ENCODE data around the gene ZNF331. TPM values are rescaled to one million over a fixed set of nuclear protein-coding genes. Genes with fewer than 3 reads are reported as not detected.

Gene ZNF331
- total RNA-seq, 1 experiment from 2014 or later = 56.7 TPM

GRCh38 chr19:53621885-53622740 lies 84.2 kb downstream of the ZNF331 start (continued):
- TF ChIP-seq ZSCAN18 (CRISPR knock-in tag; IDR thresholded peaks at IDR 0.05) = no peak
- no peak for TF ChIP-seq TEAD1 (CRISPR knock-in tag; IDR thresholded peaks at IDR 0.05)
- no peak for TF ChIP-seq SOX15 (CRISPR knock-in tag; IDR thresholded peaks at IDR 0.05)

- Mint-ChIP-seq H3K4me3 (no peak overlapping the region), H3K9me3 (no peaks in the 10 kb centered on the region), H3K36me3 (no peaks in the 10 kb centered on the region), H3K27ac (no peak overlapping the region), H3K4me1 (peaks cover 12% of the 10 kb centered on the region), H3K27me3 (ENCODE audit: low read depth) (no peaks in the 10 kb centered on the region)
- POLR2A ChIA-PET = no interaction called here
- CTCF ChIA-PET = interaction anchor here (1.2 to 1.6 kb wide), 3 partner anchors 31 to 35 kb away, joined by 3 to 5 read pairs (median 5); no protein-coding TSS in a partner anchor
- DNase-seq (ENCODE audit: low spot score) = no peak
- ATAC-seq = no peak
- no peak for TF ChIP-seq E2F5 (CRISPR knock-in tag; IDR thresholded peaks at IDR 0.05)
- TF ChIP-seq ZNF121 (CRISPR knock-in tag; IDR thresholded peaks at IDR 0.05) = 0 out of 2 replicates have a peak, but pooled peaks have one; percentile 22
Measured at GRCh38 chr19:53624771-53625545, 87.0 kb downstream of the ZNF331 start.

- Mint-ChIP-seq H3K9me3 (no peaks in the 10 kb centered on the region), H3K36me3 (no peaks in the 10 kb centered on the region), H3K27me3 (ENCODE audit: low read depth) (no peaks in the 10 kb centered on the region), H3K4me3 (no peak overlapping the region), H3K27ac (no peak overlapping the region; the same call in 1 of the 2 replicates), H3K4me1 (peaks cover 10% of the 10 kb centered on the region)
- ATAC-seq (no peak), DNase-seq (ENCODE audit: low spot score) (no peak)
- ChIA-PET CTCF (interaction anchor here (1.0 kb wide), 1 partner anchor 112 kb away, joined by 6 read pairs; no protein-coding TSS in a partner anchor), POLR2A (no interaction called here)
- TF ChIP-seq SMAD3 (CRISPR knock-in tag; IDR thresholded peaks at IDR 0.05; ENCODE audit: borderline replicate concordance) (no peak), OVOL2 (CRISPR knock-in tag; IDR thresholded peaks at IDR 0.05; ENCODE audit: borderline replicate concordance) (no peak), RELA (CRISPR knock-in tag; IDR thresholded peaks at IDR 0.05; ENCODE audit: borderline replicate concordance) (no peak), ELF4 (CRISPR knock-in tag; IDR thresholded peaks at IDR 0.05; ENCODE audit: low read depth) (no peak), RORB (CRISPR knock-in tag; IDR thresholded peaks at IDR 0.05) (no peak), GTF2I (CRISPR knock-in tag; conservative IDR thresholded peaks at IDR 0.05) (no peak), ZMAT4 (CRISPR knock-in tag; IDR thresholded peaks at IDR 0.05) (no peak), ZNF121 (CRISPR knock-in tag; IDR thresholded peaks at IDR 0.05) (no peak), TCF7 (CRISPR knock-in tag; IDR thresholded peaks at IDR 0.05; ENCODE audit: low read depth) (no peak), TEAD4 (CRISPR knock-in tag; IDR thresholded peaks at IDR 0.05) (no peak), ZNF396 (CRISPR knock-in tag; IDR thresholded peaks at IDR 0.05; ENCODE audit: borderline replicate concordance) (no peak), USF1 (CRISPR knock-in tag; IDR thresholded peaks at IDR 0.05) (no peak), ZNF219 (CRISPR knock-in tag; IDR thresholded peaks at IDR 0.05; ENCODE audit: borderline replicate concordance) (no peak), FOXJ3 (CRISPR knock-in tag; IDR thresholded peaks at IDR 0.05; ENCODE audit: borderline replicate concordance) (no peak), TEAD1 (CRISPR knock-in tag; IDR thresholded peaks at IDR 0.05) (no peak), SMAD4 (CRISPR knock-in tag; IDR thresholded peaks at IDR 0.05) (no peak), ZNF416 (CRISPR knock-in tag; IDR thresholded peaks at IDR 0.05) (no peak), ZNF671 (CRISPR knock-in tag; IDR thresholded peaks at IDR 0.05) (no peak)
Measured at GRCh38 chr19:53626486-53626885, 88.5 kb downstream of the ZNF331 start.

Measured in WTC11 (cell line).